Activated gamma-delta T cell treated with anti-CD3 and anti-CD28 coated beads, Interleukin-2, amount 50 U/mL, for 16 hours (primary cell): ENCODE results near the gene PEAK1.

Experiments used
- DNase-seq: peaks from one replicate; pipeline ENCODE4 v3.0.0-alpha.2; 2020; ENCODE audit warnings: low read depth

Gene PEAK1

GRCh38 chr15:77091097-77091496, 328.8 kb downstream of the PEAK1 start:
- no peak for DNase-seq

GRCh38 chr15:77087213-77087612, 332.7 kb downstream of the PEAK1 start:
- DNase-seq: no peak

- no peak for DNase-seq
Measured at GRCh38 chr15:77085297-77085696, 334.6 kb downstream of the PEAK1 start.

DNA sequence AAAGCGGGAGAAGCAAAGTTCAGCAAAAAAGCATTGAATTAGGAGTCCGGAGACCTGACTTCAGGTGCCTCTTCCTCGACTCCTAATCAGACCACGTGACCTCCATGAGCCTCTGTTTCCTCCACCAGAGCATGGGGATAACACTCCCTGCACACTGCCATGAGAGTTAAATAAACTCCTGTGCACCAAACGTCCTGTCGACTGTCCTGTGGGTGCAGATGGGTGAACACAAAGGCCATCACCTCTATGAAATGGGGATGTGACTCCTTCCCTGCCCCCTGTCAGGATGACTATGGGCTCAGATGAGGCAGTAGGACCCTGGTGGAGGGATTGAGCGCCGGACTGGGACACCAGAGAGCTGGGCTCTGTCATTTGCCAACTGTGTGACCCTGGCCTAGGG, 335.5 kb downstream of the PEAK1 start:
- no peak for DNase-seq

DNA sequence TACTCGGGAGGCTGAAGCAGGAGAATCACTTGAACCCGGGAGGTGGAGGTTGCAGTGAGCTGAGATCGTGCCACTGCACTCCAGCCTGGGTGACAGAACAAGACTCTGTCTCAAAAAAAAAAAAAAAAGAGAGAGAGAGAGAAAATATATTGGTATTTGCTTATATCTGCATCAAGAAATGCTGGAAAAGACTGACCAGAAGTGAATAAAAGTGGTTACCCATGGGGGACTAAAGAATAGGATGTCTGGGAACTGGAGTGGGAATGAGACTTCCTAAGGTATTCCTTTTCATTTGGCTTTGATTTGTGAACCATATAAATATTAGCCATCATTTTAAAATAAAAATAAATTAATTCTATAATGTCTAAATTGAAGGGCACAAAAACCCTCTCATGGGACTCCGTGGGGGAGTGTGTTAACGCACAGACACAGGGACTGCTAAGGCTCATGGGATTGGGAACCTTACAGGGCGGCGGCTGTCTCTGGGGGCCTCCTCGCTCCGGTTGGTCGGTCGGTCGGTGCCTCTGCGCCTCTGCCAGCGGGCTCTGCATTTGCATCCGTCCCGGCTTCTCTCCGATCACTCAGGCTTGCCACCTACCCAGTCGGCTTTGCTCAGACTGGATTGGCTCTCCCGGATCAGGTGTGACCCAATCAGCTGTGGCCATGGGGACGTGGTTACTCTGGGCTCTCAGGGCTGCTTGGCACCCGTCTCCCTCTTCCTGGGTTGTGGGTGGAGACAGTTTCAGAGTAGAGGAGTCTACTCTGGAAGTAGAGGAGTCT, 336.3 kb downstream of the PEAK1 start:
- peak; percentile 23 for DNase-seq

DNA sequence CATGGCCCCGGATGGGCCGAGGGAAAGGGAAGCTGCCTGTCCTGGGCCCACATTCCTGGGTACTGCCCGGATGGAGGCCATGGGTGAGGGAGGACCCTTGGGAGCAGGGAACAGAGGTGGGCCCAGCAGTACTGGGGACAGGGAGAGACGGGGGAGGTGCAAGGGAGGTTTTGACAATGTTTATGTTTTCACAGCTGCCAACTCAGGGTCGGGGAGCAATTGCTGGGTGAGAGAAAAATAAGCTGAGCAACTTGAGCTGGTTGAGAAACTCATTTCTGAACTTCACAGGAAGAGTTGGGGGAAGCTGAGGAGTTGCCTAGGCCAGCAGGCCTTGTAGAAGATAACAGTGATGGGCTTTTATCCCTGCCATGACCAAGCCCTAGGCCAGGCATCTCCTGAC, 337.9 kb downstream of the PEAK1 start:
- no peak for DNase-seq

DNA sequence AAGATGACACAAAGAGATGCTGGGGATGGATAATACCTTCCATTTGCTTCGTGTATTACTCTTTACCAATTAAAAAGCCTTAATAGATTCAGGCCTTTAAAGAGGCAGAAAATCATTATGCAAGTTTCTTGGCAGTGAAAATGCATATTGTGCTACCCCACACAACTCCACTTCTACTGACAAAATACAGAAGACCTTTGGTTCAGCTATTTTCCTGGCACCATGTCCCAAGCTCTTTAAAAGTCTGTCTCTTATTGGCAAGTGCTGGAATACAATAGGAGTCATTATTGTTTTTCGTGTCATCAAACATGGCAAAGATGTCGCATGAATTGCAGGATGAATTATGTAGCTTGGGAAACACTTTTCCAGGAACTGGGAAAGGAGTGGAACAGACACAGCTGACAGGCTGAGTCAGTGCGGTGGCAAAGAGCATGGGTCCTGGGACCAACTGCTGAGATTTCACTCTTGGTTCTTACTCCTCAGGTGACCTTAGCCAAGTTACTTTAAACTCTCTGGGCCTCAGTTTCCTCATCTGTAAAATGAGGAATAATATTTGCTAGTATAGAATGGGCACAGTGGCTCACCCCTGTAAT, 343.5 kb downstream of the PEAK1 start:
- DNase-seq: no peak

DNA sequence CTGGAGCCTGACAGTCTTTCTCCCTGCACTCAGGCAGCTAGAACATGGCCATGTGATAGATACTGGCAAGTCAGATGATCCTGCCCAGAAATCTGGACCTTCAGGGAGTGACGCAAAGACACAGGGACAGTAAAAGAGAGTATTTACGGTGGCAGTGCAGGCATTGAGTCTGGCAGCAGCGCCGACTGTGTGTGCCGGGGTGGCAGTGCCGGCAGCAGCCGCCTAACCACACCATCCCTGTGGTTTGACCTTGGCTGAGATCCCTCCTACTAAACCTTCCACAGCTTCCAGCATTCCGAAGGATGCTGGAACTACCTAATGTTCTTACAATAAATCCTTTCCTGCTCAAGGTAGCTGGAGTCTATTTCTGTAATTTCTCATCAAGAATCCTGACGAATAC, 344.4 kb downstream of the PEAK1 start:
- DNase-seq: no peak

GRCh38 chr15:77074350-77074749, 345.6 kb downstream of the PEAK1 start:
- no peak for DNase-seq

GRCh38 chr15:77071305-77072223, 348.3 kb downstream of the PEAK1 start:
- no peak for DNase-seq

DNA sequence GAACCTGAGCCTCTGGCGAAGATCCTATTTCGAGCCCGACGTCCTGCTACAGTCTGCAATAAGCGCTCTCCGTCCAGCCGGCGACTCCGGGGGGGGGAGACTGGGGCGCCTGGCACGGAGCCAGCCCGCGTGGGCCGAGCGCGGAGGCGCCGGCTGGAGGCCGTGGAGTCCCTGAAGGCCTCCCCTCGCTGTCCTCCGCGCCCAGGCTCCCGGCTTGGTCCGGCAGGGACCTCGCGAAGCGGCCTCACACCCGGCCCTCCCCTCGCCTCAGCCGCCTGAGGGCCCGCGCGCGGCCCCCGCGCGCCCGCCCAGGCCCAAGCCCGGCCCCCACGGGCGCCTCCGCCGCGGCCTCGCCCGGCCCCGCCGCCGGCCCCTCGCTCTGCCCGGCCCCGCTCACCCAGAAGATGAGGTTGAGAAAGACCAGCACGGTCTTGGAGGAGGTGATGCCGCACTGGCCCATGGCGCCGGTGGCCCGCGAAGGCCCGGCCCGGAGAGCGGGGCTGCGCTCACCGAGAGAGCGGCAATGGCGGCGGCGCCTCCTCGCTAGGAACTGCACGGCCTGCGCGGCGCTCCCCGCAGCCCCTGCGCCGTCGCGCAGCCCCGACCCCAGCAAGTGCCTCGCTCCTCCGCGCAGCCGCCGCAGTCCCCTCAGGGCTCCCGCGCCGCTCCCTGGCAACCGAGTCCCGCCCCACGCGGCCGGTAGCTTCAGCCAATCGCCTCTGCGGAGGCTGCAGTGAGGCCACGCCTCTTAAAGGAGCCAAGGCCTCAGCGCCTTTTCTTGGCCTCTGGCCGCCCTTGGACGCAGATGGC, 349.2 kb downstream of the PEAK1 start, which contains the start of gene TSPAN3:
Gene TSPAN3, minus strand, starts transcription at position 615 of the 810 bp plus-strand sequence. Its CDS starts 155 bp downstream, at position 460.
- DNase-seq: peak; percentile 86

- DNase-seq: no peak
Measured at GRCh38 chr15:77070180-77070494, 349.8 kb downstream of the PEAK1 start.

DNA sequence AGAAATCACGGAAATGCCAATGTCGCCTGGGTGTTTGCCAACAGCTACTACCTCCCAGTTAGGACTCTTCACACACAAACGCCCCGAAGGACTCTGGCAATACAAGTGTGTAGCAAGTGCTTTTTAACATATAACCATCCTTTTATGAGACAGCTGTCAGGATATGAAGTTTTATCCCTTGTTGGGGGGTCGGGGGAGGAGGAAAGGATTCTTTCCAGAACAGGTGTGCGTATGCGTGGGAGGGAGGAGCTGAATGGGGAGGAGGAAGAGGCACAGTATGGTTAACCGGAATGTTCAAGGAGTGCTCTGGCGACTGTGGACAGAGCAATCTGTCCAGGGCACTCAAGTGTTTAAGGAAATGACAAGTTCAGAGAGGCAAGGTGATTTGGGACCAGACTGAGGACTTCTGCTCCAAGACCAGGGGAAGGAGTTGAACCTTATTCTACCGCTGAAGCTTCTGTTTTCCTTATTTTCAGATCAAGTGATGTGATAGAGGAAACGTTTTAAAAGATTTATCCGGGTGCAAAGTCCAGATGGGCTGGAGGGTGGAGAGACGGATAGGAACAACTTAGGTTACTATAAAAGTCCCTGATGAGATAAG, 350.3 kb downstream of the PEAK1 start:
- DNase-seq: no peak

- DNase-seq: no peak
Measured at GRCh38 chr15:77068633-77069032, 351.3 kb downstream of the PEAK1 start.

- DNase-seq: no peak
Measured at GRCh38 chr15:77067691-77068367, 352.1 kb downstream of the PEAK1 start.

- no peak for DNase-seq
Measured at GRCh38 chr15:77066971-77067690, 352.8 kb downstream of the PEAK1 start.

DNA sequence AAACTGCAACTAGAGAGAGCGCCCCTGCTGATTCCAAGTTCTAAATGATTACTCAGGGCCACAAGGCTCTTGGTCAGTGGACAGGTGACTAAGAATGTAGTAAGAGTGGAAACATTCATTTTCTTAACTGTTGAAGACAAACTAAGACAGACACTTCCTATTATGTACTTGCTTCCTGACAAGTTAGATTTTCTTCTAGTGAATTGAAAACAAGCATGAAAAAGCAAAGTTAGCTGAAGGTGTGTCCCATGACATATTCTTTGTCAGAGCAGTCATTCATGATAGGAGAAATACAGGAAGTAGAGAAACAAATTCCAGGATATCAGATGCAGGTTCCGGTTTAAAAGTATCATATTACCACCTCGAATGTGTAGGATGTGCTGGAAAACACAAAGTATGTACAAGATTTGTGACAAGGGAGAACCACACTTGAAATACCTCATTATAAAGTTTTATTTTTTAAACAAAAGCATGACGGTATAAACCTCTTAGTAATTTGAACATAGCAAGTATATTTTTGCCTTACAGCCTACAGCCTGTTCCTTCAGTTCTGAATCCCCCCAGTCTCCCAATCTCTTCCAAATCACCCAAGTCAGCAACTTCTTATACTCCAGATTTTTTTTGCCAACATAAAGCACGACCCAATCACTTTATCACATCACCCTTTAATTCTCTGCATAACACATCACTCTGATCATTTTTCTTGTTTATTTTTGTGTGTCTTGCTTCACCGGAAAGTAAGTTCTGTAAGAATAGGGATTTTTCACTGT, 355.2 kb downstream of the PEAK1 start:
- no peak for DNase-seq

GRCh38 chr15:77064063-77064462, 355.8 kb downstream of the PEAK1 start:
- no peak for DNase-seq

DNA sequence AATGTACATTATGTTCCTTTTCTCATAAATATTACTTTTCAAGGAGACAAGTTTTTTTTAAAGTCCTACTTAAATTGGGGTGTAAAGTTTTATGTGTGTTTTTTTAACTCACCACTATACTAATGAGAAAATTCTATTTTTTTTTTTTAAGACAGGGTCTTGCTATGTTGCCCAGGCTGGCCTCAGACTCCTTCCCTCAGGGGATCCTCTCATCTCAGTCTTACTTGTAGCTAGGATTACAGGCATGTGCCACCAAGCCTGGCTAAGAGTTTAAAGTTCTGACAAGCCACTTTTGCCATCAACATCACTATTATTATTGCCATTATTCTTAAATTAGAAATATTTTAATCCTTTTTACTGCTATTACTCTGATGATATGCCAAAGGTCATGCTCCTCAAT, 356.7 kb downstream of the PEAK1 start:
- DNase-seq: no peak

GRCh38 chr15:77060546-77060945, 359.4 kb downstream of the PEAK1 start:
- no peak for DNase-seq
